GM19099 (cell line): Measurements from ENCODE around the gene RANBP3L.

Experiments used
- POLR2A ChIP-seq: IDR thresholded peaks from 3 replicates; pipeline ENCODE4 v1.6.1; 2011; ENCODE audit warnings: low read depth; ENCODE audit not compliant: insufficient read length; ENCODE audit errors: extremely low read depth

The RANBP3L gene

GRCh38 chr5:36300927-36301540 is 668 bp downstream of the RANBP3L start:
- no peak for TF ChIP-seq POLR2A

GRCh38 chr5:36300191-36300926 is 1.3 kb downstream of the RANBP3L start:
- no peak for TF ChIP-seq POLR2A

GRCh38 chr5:36298552-36298951 is 3.1 kb downstream of the RANBP3L start:
- no peak for TF ChIP-seq POLR2A

GRCh38 chr5:36297653-36298052 is 4.0 kb downstream of the RANBP3L start:
- TF ChIP-seq POLR2A = no peak

GRCh38 chr5:36285837-36286615 is 15.7 kb downstream of the RANBP3L start:
- TF ChIP-seq POLR2A = no peak

- TF ChIP-seq POLR2A = no peak
Measured at GRCh38 chr5:36281626-36282025, 20.1 kb downstream of the RANBP3L start.

GRCh38 chr5:36279054-36279698 is 22.5 kb downstream of the RANBP3L start:
- no peak for TF ChIP-seq POLR2A

- TF ChIP-seq POLR2A = no peak
Measured at GRCh38 chr5:36277521-36278176, 24.1 kb downstream of the RANBP3L start.

- no peak for TF ChIP-seq POLR2A
Measured at GRCh38 chr5:36276864-36277263, 24.8 kb downstream of the RANBP3L start.

- no peak for TF ChIP-seq POLR2A
Measured at GRCh38 chr5:36273809-36274526, 27.7 kb downstream of the RANBP3L start.

GRCh38 chr5:36272136-36272690 is 29.5 kb downstream of the RANBP3L start:
- no peak for TF ChIP-seq POLR2A

- TF ChIP-seq POLR2A = no peak
Measured at GRCh38 chr5:36270876-36271575, 30.7 kb downstream of the RANBP3L start.

- no peak for TF ChIP-seq POLR2A
Measured at GRCh38 chr5:36270175-36270574, 31.5 kb downstream of the RANBP3L start.

GRCh38 chr5:36269478-36269877 is 32.2 kb downstream of the RANBP3L start:
- no peak for TF ChIP-seq POLR2A

- TF ChIP-seq POLR2A = no peak
Measured at GRCh38 chr5:36267905-36268304, 33.8 kb downstream of the RANBP3L start.
